DMS114 treated with DMSO at 0.1 percent for 48 hours (cell line): ENCODE measurements around the gene CD300LB.
"Not testable (repeated sequence)": the region's sequence is repeated elsewhere in the genome, so short reads cannot be mapped to it uniquely, and the experiment has no call there.

Source experiments
- DNase-seq: peaks from one replicate; lab custom pipeline; 2025; ENCODE audit not compliant: unreplicated experiment; lab: John Stamatoyannopoulos, UW

Gene CD300LB

DNA sequence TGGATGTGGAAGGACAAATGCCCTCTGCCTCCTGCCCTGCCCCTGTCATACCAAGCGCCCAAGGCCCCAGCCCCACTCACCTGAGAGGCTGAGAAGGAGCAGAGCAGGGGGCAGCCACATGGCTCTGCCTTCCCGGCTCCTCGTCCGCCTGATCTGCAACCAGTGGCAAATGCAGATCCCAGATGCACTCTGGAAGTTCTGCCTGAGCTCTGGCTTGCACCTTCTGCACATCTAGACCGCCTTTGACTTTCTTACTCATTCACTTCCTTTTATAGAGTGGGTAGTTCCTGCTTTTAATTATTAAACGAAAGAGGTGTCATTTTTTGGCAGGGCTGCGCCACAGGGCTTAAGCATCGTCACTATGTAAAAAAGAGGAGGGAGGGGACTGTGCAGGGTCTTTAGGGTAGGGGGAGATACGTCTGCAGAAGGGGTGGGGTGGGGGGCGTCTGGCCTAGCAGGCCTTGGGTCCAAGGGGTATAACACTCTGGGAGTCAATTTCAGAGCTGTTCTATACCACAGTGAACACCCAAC lies at the start of gene CD300LB:
Gene CD300LB, minus strand, starts transcription at position 245 of the 531 bp plus-strand sequence. Its CDS starts 125 bp downstream, at position 120.
- no peak for DNase-seq

DNA sequence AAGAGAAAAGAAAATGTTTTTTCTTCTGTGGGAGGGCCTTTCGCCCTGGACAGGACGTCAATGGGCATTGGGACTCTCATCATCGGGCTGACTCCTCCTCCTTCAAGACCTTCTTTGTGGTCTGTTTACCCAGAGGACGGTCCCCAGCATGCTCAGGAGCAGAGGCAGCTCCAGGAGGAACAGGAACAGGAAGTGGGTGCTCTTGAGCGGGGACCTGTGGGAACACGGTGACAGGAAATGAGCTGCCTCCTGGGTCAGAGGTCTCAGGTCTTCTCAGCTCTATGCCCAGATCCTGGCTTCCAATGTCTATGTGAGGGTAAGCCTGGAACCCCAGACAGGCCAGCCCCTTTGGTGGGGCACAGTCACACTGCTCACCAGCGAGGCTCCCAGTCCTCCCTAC lies 48.6 kb upstream of the CD300LB start:
- DNase-seq = no peak

DNA sequence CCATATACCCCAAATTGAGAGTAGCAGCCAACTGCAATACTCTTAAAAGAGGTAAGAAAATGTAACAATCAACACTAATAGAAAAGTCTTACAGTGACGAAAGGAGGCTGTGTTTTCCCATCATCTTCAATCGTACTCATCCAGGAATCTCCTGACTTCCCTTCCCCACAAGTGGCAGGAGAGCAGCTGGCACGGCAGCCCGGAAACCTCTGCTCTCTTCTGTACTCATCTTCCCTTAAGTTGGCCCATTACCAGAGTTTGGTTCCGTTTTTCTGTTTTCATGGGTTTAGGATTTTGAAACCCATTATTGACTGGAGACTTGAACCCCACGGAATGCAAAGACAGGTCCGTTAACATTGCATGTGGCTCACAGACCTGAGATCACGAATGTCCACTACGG lies 47.7 kb upstream of the CD300LB start:
- DNase-seq = no peak

DNA sequence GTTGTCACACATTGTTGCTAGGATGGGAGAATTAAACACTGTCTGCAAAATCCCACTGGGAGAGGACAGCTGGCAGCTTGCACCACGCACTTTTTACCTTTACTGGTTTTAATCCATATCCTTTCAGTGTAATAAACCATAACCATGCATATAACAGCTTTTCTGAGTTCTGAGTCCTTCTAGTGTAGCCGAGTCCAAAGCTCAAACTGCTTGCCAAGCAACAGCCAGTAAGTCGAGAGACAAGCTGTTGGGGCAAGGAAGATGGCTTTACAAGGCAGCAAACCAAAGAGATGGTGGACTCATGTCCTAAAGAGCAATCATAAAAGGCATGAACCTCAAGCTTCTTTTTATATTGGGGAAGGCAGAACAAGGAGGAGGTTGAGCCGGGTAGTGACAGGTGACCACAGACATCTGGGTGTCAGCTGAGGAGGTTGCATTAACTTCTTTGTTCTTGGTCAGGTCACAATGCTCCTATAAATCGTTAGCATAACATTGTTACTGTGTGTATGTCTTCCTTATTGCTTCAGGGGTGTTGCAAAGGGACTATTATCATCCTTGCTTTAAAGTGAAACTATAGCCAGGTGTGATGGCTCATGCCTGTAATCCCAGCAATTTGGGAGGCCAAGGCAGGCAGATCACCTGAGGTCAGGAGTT lies 43.3 kb upstream of the CD300LB start:
- DNase-seq = no peak

DNA sequence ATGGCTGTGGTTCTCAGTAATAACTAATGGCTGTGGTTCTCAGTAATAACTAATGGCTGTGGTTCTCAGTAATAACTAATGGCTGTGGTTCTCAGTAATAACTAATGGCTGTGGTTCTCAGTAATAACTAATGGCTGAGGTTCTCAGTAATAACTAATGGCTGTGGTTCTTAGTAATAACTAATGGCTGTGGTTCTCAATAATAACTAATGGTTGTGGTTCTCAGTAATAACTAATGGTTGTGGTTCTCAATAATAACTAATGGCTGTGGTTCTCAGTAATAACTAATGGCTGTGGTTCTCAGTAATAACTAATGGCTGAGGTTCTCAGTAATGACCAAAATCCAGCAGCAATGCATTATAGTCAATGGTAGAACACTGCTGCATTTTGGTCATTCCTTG lies 42.4 kb upstream of the CD300LB start:
- not testable (repeated sequence) for DNase-seq

DNA sequence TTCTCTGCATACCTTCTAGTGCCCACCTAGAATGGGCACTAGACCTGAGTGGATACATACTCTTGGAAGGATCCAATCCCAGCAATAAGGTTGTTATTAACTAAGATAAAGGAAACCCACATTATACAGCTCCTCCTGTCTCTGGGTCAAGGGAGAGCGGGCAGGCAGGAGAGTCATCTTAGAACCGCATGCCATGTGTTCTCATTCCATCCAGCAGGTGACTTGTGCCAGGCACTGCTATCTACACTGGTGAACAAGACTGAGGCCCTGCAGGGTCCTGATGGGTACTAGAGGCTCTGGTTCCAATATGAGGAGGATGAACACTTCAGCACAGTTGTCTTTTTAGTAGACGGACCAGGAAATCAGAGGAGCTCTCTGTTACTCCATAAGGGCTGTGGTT lies 41.9 kb upstream of the CD300LB start:
- no peak for DNase-seq

DNA sequence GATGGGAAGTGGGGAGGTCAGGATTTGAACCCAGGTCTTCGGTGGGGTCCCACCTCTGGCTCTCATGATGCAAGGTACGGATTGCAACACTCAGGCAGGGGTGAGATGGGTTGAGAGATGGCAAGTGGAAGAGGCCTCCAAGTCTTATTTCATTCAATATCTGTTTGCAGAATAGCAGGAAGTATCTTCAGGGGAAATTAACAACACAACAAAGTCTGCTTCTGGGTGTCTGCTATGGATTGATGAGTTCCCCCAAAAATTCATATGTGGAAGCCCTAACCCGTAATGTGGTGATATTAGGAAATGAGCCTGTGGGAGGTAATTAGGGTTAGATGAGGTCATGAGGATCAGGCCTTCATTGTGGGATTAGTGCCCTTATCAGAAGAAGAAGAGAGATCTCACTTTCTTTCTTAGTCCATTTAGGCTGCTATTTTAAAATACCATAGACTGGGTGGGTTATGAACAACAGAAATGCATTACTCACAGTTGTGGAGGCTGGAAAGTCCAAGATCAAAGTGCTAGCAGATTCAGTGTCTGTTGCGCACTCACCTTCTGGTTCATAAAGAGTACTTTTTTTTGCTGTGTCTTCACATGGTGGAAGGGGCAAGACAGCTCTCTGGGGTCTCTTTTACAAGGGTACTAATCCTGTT lies 40.5 kb upstream of the CD300LB start:
- no peak for DNase-seq

DNA sequence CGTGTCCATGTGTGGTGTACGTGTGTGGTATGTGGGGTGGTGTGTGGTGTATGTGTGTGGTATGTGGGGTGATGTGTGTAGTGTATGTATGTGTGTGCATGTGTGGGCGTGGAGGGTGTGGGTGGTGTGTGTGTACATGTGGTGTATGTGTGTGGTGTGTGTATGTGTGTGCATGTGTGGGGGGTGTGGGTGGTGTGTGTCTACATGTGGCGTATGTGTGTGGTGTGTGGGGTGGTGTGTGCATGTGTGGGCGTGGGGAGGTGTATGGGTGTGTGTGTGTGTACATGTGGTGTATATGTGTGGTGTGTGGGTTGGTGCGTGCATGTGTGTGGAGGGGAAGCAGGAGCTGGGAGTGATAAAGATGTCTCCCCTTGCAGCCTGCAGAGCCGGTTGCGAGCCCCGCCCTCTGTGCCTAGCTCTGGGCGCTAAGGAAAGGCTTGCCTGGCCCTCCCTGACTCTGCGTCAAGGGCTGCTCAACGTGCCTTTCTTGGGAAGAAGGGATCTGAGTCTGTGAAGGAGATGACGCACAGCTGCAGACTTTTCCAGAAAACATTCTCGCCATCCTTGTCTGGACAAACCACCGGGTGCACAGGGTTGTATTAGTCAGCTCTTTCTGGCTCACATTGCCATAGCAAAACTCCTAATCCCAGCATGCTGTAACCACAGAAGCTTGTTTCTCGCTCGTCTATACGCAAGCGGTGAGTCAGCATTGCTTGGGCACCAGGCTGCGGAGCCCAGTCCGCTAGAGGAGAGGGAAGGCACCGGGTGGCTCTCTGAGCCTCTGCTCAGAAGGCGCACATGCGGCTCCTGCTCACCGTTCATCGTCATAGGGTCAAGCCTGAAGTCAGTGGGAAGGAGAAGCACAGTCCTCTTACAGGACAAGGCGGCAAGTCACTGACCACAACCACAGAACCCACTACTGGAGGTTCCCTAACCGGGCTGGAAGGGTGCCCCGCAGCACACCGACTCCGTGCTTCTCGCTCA lies 38.0 kb upstream of the CD300LB start:
- DNase-seq = no peak

DNA sequence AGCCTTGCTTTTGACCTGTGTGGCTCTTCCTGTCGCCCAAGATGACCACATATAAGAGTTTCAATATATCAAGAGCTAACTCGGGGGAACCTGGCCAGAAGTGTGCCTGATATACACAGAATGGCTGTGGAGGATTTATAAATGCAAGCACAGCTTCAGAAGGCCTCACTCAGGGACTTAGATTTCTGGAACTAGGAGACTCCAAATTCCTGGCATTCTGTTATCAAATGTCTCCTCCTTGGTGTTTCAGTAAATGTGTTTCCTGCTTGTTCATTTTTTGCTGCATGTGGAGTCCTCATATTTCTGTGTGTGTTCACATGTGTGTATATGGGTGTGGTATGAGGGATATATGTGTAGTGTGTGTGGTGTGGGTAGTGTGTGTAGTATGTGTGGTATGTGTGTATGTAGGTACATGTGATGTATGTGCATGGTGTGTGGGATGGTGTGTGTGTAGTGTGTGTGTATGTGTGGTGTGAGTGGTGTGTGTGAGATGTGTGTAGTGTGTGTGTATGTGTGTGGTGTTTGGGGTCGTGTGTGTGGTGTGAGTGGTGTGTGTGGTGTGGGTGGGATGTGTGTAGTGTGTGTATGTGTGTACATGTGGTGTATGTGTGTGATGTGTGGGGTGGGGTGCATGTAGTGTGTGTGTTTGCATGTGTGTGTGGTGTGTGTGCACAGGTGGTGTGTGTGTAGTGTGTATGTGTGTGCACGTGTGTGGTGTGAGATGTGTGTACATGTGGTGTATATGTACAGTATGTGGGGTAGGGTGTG lies 37.0 kb upstream of the CD300LB start:
- no peak for DNase-seq

DNA sequence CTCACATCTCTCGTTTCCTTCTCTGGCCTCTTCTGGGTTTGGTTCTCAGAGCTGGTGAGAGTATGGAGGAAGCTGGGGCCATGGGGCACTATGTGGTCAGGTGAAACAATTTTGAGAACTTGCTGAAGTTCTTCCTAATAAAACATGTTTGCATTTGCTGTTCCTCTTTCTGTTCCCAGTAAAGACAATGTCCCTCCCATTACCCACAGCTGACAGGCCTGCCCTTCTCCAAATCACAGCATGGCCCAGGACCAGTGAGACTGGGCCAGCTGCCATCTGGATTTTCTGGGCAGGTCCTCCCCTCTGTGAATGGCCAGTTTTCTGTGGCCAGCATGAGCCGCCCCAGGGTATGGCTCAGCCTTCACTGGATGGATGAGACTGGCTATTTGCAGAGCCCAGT lies 36.1 kb upstream of the CD300LB start, which contains the start of gene CD300H:
Gene CD300H, minus strand, starts transcription at position 113 of the 400 bp plus-strand sequence.
- no peak for DNase-seq

DNA sequence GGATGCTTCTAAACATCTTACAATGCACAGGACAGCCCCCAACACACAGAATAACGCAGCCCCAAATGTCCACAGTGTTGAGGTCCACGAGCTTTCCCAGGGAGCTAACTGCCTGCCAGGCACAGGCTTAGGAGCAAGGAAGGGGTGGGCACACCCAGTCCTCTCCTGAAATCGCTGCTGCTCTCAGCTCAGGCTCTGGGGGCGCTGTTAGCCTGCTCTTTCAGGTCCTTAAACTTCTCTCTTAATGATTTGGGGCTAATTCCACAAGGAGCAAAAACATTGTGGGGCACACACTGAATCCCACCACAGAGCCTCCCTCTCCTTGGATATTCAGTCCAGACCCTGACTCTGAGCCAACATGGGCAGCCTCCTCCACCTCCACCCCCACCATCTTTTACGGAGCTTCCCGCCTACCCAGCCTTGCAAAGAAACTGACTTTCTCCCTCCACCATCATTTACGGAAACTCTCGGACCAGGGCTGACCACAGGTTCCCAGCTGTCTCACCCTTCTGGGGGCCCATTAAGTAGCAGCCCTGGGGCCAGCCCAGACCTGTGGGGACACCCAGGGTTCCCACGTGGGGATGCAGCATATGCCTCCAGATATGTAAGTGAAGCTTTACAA lies 35.0 kb upstream of the CD300LB start:
- DNase-seq = peak; percentile 3

DNA sequence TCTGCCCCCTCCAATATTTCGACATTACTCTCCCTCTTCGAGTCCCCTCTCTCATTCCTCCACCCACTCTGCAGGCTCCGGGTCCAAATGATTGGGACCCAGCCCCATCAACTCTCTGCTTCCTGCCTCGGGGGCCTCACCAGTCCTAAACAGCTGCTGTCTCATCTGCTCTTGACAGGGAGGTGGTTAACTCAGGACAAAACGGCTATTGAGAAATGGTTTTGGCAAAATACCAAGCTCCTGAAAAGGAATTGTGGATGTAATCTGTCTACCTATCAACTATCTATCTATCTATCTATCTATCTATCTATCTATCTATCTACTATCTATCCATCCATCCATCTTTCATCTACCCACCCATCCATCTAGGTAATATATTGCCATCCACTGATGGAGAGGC lies 33.9 kb upstream of the CD300LB start:
- DNase-seq = no peak

DNA sequence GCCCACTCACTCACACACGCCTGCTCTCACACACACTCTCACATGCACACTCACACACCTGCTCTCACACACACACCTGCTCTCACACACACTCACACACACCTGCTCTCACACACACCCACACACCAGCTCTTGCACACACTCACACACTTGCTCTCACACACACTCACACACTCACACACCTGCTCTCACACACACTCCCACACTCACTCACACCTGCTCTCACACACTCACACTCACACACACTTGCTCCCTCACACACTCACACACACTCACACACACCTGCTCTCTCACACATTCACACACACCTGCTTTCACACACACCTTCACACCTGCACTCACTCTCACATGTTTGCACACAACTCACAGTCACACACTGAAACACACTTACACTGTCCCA lies 32.1 kb upstream of the CD300LB start:
- no peak for DNase-seq

DNA sequence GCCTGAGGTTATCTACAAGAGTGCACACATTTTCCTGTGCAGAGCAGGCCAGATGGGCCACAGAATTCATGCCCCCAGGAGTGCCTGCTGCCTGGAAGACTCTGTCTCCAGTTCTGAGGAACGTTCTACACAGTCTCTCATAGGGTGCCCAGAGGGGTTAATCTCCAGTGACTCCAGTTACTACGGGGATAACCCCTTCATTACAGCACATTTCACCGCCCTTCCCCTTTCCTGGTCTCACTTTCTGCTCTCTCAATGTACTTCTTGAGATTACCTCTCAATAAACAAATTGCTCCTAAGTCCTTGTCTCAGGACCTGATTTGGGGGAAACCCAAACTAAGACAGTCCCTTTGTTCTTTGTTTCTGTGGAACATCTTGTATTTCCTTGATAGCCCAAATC lies 30.3 kb upstream of the CD300LB start:
- DNase-seq = no peak

DNA sequence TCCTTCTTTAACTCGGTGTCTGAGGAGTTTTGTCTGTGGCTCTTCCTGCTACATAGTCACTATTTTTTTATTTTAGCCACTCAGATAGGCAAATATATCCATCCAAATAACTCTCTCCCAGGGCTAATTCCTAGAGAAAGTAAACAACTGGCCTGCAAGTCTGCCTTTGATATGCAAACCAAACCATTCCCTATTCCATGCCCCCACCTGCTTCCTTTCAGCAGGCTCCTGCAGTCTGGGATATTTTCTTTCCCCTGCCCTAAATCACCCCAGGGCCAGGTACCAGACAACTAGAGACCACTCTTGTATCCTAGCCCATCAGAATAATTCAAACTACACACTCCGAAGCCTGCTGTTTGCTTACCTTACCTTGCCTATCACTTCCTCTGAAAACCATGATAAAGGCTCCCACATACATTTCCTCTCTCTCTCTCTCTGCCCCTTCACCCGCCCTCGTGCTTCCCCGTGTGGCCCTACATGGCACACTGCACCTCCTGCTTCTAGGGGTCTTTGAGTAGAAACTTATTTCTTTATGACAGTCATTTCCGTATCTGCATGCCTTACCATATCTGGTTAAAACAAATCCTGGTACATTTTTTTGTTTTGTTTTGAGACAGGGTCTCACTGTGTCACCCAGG lies 27.7 kb upstream of the CD300LB start:
- no peak for DNase-seq

DNA sequence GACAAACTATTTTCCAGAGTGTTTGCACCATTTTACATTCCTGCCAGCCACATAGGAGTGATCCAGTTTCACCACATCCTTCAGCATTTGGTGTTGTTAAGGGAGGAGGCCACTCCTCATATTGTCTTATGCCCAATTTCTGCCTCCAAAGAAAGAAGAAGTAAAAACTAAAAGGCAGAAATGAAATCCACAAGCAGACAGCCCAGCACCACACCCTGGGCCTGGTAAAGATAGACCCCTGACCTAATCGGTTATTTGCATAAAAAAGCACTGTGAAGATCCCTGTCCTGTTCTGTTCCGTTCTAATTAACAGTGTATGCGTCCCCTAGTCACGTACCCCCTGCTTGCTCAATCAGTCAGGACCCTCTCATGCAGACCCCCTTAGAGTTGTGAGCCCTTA lies 27.1 kb upstream of the CD300LB start:
- DNase-seq = not testable (repeated sequence)

DNA sequence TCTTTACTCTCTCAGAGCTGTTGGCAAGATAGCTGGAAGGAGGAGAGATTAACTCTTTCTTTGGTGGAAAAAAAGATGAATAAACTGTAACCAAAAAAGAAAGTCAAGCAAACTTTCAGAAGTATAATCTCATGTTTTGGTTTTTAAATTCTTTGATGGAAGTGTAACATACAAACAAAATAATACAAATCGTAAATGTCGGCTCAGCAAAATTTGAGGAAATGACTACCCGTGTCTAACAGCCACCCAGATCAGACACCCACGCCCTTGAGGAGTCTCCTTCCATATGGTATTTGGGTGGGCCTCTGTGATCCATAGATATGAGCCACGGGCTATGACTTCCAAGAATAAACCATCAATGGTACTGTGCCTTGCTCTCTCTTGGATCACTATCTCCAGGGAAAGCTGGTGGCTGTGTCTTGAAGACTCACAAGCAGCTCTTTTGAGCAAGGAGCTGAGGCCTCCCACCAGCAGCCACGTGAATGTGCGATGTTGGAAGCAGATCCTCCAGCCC lies 24.2 kb upstream of the CD300LB start:
- no peak for DNase-seq

DNA sequence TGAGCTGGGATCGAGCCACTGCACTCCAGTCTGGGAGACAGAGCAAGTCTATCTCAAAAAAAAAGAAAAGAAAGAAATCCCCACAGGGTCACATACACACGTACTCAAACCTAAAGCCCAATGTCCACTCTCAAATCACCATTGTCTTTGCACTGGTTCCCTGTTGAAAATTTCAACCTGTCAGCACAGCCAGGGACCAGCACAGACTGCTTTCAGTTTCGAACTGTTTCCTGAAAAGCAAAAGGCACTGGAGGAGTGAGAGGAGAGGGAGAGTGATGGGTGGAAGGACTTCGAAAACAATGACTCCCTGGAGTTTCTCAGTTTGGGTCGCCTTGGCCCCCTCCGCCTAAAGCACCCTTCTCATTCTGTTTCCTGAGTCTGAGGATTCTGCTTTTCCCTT lies 23.6 kb upstream of the CD300LB start:
- DNase-seq = no peak

DNA sequence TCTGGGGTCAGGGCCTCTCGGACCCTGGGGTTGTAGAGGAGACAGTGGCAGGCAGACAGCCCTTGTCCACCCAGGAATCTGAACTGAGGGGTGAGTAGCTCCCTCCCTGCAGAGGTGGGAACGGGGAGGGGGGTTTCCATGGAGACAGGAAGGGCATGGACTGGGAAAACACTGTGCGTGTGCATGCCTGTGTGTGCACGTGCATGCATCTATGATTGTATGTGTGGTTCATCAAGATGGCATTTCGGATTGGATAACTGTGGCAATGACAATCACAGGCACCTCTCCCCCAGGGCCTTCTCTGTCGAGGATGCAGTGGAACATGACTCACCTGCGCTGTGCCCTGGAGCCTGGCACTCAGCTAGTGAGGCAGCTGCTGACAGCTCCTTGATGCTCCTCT lies 20.8 kb upstream of the CD300LB start:
- DNase-seq = no peak

DNA sequence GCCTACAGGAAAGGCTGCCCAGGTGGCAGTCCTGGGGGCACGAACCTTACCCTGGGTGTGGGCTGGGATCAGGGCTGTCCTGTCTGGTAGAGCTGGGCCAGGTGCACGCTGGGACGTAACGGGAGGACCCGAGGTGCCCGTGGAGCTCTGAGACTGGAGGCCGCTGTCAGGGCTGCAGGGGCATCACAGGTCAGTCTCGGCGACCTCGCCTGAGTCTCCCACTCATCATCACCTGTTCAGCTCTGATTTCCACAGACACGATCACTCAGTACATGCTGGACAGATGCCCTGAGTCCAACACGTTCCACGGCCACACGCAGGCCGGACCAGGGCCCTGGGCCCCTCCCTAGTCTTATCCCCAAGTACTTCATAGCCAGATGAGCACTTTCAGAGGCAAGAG lies 19.3 kb upstream of the CD300LB start:
- no peak for DNase-seq
